OCI-LY1 (cell line): Measurements from ENCODE around the gene EIF3F.

Experiments
- H2AFZ ChIP-seq: fragments of 200-600 bp; sonication (generic), shearing (Covaris generic); 2 replicates; pipeline ENCODE4 v1.6.0; 2014; ENCODE audit warnings: antibody characterized with exemption, mild to moderate bottlenecking, low read length
- H3F3A ChIP-seq: fragments of 200-600 bp; sonication (generic), shearing (Covaris generic); 2 replicates; pipeline ENCODE4 v1.6.0; 2014; ENCODE audit warnings: mild to moderate bottlenecking, antibody characterized with exemption, low read length, moderate library complexity; ENCODE audit not compliant: insufficient read depth
- H3K27ac ChIP-seq: fragments of 200-600 bp; sonication (generic); 2 replicates; pipeline ENCODE4 v1.5.1; 2014; ENCODE audit warnings: low read length, mixed run types, mild to moderate bottlenecking, low read depth; ENCODE audit not compliant: poor library complexity, severe bottlenecking
- H3K27me3 ChIP-seq: fragments of 200-600 bp; sonication (generic); 2 replicates; pipeline ENCODE4 v1.6.0; 2014; ENCODE audit warnings: antibody characterized with exemption, mild to moderate bottlenecking, low read length, moderate library complexity; ENCODE audit not compliant: insufficient read depth
- H3K36me3 ChIP-seq: fragments of 200-600 bp; sonication (generic); 2 replicates; pipeline ENCODE4 v1.6.1; 2014; ENCODE audit warnings: mild to moderate bottlenecking, antibody characterized with exemption, low read length, moderate library complexity, mixed read lengths; ENCODE audit not compliant: insufficient read depth
- H3K4me1 ChIP-seq: fragments of 200-600 bp; sonication (generic); 2 replicates; pipeline ENCODE4 v1.5.1; 2014; ENCODE audit warnings: mild to moderate bottlenecking, low read length, moderate library complexity; ENCODE audit not compliant: insufficient read depth, severe bottlenecking
- H3K4me2 ChIP-seq: fragments of 200-600 bp; sonication (generic), shearing (Covaris generic); 2 replicates; pipeline ENCODE4 v1.6.1; 2014; ENCODE audit warnings: low read length
- H3K4me3 ChIP-seq: fragments of 200-600 bp; sonication (generic); 2 replicates; pipeline ENCODE4 v1.5.1; 2014; ENCODE audit warnings: low read length, low read depth, mild to moderate bottlenecking, mixed read lengths; ENCODE audit not compliant: poor library complexity, severe bottlenecking
- H3K79me2 ChIP-seq: fragments of 200-600 bp; shearing (Covaris generic); 2 replicates; pipeline ENCODE4 v1.6.1; 2016; ENCODE audit warnings: mixed run types, low read length, mixed read lengths; ENCODE audit not compliant: insufficient read depth
- H3K9ac ChIP-seq: fragments of 200-600 bp; sonication (generic), shearing (Covaris generic); 2 replicates; pipeline ENCODE4 v1.6.1; 2014; ENCODE audit warnings: mild to moderate bottlenecking, low read length, mixed read lengths
- H3K9me2 ChIP-seq: fragments of 200-600 bp; sonication (generic), shearing (Covaris generic); 2 replicates; pipeline ENCODE4 v1.6.1; 2014; ENCODE audit warnings: low read depth, mild to moderate bottlenecking, low read length, mixed read lengths
- H3K9me3 ChIP-seq: fragments of 200-600 bp; shearing (Covaris generic); 2 replicates; pipeline ENCODE4 v1.6.1; 2014; ENCODE audit warnings: low read length, mixed read lengths
- H4K20me1 ChIP-seq: fragments of 200-600 bp; sonication (generic), shearing (Covaris generic); 2 replicates; pipeline ENCODE4 v1.6.0; 2016; ENCODE audit warnings: mild to moderate bottlenecking, low read length; ENCODE audit not compliant: insufficient read depth
- EZH2 ChIP-seq: fragments of 200-600 bp; sonication (generic), shearing (Covaris generic); IDR thresholded peaks from 2 replicates; pipeline ENCODE4 v1.8.0; 2017; ENCODE audit warnings: borderline replicate concordance, mixed run types, mild to moderate bottlenecking, antibody characterized with exemption, low read length, moderate library complexity, mixed read lengths
- TF ChIP-seq, protein P1 (sequence below): fragments of 200-600 bp; sonication (generic), shearing (Covaris generic); IDR thresholded peaks from 2 replicates; pipeline ENCODE4 v1.5.1; 2017; ENCODE audit warnings: mild to moderate bottlenecking, antibody characterized with exemption, low read length, moderate library complexity, mixed read lengths

The EIF3F gene

GRCh38 chr11:8040261-8040920, 53.3 kb downstream of the EIF3F start:
- Histone ChIP-seq H3K4me1 (no peaks in the 10 kb centered on the region), H3K36me3 (no peaks in the 10 kb centered on the region), H3K4me3 (no peak overlapping the region), H2AFZ (no peak overlapping the region), H3K27me3 (no peaks in the 10 kb centered on the region), H3K79me2 (no peaks in the 10 kb centered on the region), H3K9me2 (no peaks in the 10 kb centered on the region), H3K27ac (no peak overlapping the region), H4K20me1 (no peaks in the 10 kb centered on the region), H3F3A (no peaks in the 10 kb centered on the region), H3K9ac (no peak overlapping the region), H3K4me2 (no peak overlapping the region), H3K9me3 (no peaks in the 10 kb centered on the region)
- TF ChIP-seq, protein P1, sequence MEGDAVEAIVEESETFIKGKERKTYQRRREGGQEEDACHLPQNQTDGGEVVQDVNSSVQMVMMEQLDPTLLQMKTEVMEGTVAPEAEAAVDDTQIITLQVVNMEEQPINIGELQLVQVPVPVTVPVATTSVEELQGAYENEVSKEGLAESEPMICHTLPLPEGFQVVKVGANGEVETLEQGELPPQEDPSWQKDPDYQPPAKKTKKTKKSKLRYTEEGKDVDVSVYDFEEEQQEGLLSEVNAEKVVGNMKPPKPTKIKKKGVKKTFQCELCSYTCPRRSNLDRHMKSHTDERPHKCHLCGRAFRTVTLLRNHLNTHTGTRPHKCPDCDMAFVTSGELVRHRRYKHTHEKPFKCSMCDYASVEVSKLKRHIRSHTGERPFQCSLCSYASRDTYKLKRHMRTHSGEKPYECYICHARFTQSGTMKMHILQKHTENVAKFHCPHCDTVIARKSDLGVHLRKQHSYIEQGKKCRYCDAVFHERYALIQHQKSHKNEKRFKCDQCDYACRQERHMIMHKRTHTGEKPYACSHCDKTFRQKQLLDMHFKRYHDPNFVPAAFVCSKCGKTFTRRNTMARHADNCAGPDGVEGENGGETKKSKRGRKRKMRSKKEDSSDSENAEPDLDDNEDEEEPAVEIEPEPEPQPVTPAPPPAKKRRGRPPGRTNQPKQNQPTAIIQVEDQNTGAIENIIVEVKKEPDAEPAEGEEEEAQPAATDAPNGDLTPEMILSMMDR = no peak
- TF ChIP-seq EZH2 = no peak

DNA sequence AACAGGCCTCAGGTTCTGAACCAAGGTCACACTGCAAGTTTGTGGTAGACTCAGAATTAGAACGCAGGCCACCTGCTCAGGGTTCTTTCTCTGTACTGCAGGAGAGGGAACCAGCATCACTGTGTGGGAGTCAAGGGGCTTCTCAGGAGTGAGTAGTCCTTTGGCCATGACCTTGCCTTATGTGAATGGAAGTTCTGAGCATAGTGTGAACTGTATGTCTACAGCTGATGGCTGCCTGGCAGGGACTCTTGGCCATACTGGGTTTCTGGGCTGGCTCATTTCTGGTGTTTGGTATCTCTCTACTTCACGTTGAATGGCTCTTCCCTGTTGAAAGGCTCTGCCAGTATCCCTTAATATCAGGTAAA, 53.8 kb downstream of the EIF3F start:
- no peaks in the 10 kb centered on the region for H3K79me2 ChIP-seq
- no peaks in the 10 kb centered on the region for H3F3A ChIP-seq
- no peaks in the 10 kb centered on the region for H3K9me2 ChIP-seq
- H3K27me3 ChIP-seq = no peaks in the 10 kb centered on the region
- no peak overlapping the region for H2AFZ ChIP-seq
- no peaks in the 10 kb centered on the region for H3K4me1 ChIP-seq
- H4K20me1 ChIP-seq = no peaks in the 10 kb centered on the region
- no peak overlapping the region for H3K4me2 ChIP-seq
- H3K9me3 ChIP-seq = no peaks in the 10 kb centered on the region
- H3K4me3 ChIP-seq = no peak overlapping the region
- no peak overlapping the region for H3K27ac ChIP-seq
- no peak overlapping the region for H3K9ac ChIP-seq
- H3K36me3 ChIP-seq = no peaks in the 10 kb centered on the region
- no peak for TF ChIP-seq EZH2
- TF ChIP-seq, protein P1 = no peak

DNA sequence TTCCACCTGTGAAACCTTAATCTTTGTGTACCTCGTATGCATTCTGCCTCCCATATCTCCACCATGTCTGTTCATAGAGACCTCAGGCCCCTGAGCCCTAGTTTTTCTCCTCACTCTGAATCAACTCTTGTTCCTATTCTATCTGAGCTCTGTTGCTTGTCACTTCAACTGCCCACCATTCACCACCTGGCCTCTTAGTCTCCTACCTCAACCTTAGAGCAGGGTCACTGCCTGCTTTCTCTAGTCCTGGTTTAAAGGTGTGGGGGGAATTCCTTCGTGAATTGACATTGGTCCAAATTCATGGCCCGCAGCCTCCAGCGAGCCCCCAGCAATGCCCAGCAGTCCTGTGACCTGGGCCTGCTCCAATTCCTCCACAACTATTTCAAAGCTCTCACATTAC, 54.4 kb downstream of the EIF3F start:
- Histone ChIP-seq H3F3A (no peaks in the 10 kb centered on the region), H3K9me3 (no peaks in the 10 kb centered on the region), H3K79me2 (no peaks in the 10 kb centered on the region), H3K27me3 (no peaks in the 10 kb centered on the region), H3K4me2 (no peak overlapping the region), H3K4me1 (no peaks in the 10 kb centered on the region), H3K4me3 (no peak overlapping the region), H3K9me2 (no peaks in the 10 kb centered on the region), H3K36me3 (no peaks in the 10 kb centered on the region), H2AFZ (no peak overlapping the region), H4K20me1 (no peaks in the 10 kb centered on the region), H3K27ac (no peak overlapping the region), H3K9ac (no peak overlapping the region)
- TF ChIP-seq, protein P1 = no peak
- TF ChIP-seq EZH2 = no peak
